H9 (cell line): ENCODE data around the gene GRM5. TPM values are rescaled to one million over a fixed set of nuclear protein-coding genes. Genes with fewer than 3 reads are reported as not detected.

Experiments used
- DNase-seq: peaks from one replicate; pipeline ENCODE4 v3.0.0-alpha.2; 2017
- H2AFZ ChIP-seq: one replicate; pipeline ENCODE4 v1.6.1; 2013; ENCODE audit warnings: mild to moderate bottlenecking, low read length, control low read depth, moderate library complexity
- H2AK5ac ChIP-seq: 2 replicates; pipeline ENCODE4 v1.6.1; 2013; ENCODE audit warnings: low read length, control low read depth, mixed read lengths; ENCODE audit not compliant: insufficient read length
- H2BK120ac ChIP-seq: one replicate; pipeline ENCODE4 v1.6.1; 2013; ENCODE audit warnings: low read depth, mild to moderate bottlenecking, low read length, control low read depth, inconsistent platforms; ENCODE audit not compliant: poor library complexity, severe bottlenecking
- H2BK12ac ChIP-seq: 2 replicates; pipeline ENCODE4 v1.6.1; 2013; ENCODE audit warnings: low read length, control low read depth, mixed read lengths, low read depth; ENCODE audit not compliant: insufficient read length
- H2BK15ac ChIP-seq: 2 replicates; pipeline ENCODE4 v1.6.1; 2013; ENCODE audit warnings: low read depth, low read length, control low read depth
- H2BK20ac ChIP-seq: one replicate; pipeline ENCODE4 v1.6.1; 2013; ENCODE audit warnings: low read depth, mild to moderate bottlenecking, low read length, control low read depth, inconsistent platforms; ENCODE audit not compliant: poor library complexity, severe bottlenecking
- H2BK5ac ChIP-seq: 2 replicates; pipeline ENCODE4 v1.6.1; 2013; ENCODE audit warnings: low read length, control low read depth, mixed read lengths; ENCODE audit not compliant: insufficient read length
- H3K14ac ChIP-seq: 2 replicates; pipeline ENCODE4 v1.6.1; 2013; ENCODE audit warnings: low read length, control low read depth; ENCODE audit not compliant: insufficient read depth
- H3K18ac ChIP-seq: 2 replicates; pipeline ENCODE4 v1.6.1; 2013; ENCODE audit warnings: low read depth, mild to moderate bottlenecking, mixed read lengths, low read length, control low read depth; ENCODE audit not compliant: insufficient read length
- H3K23ac ChIP-seq: 2 replicates; pipeline ENCODE4 v1.6.1; 2013; ENCODE audit warnings: low read length, control low read depth, mixed read lengths, low read depth; ENCODE audit not compliant: insufficient read length
- H3K23me2 ChIP-seq: 2 replicates; pipeline ENCODE4 v1.6.1; 2013; ENCODE audit warnings: low read depth, mild to moderate bottlenecking, mixed read lengths, low read length, control low read depth; ENCODE audit not compliant: insufficient read length, poor library complexity, severe bottlenecking
- H3K27ac ChIP-seq: 2 replicates; pipeline ENCODE4 v1.5.1; 2013; ENCODE audit warnings: low read length, control low read depth, mixed read lengths, low read depth; ENCODE audit not compliant: insufficient read length
- H3K27me3 ChIP-seq: 2 replicates; pipeline ENCODE4 v1.6.1; 2013; ENCODE audit warnings: low read length, control low read depth, inconsistent platforms; ENCODE audit not compliant: insufficient read depth
- H3K4ac ChIP-seq: 2 replicates; pipeline ENCODE4 v1.6.1; 2013; ENCODE audit warnings: low read depth, mild to moderate bottlenecking, control low read depth, inconsistent platforms, low read length, moderate library complexity
- H3K4me1 ChIP-seq: 2 replicates; pipeline ENCODE4 v1.6.1; 2013; ENCODE audit warnings: low read length, control low read depth, inconsistent platforms; ENCODE audit not compliant: insufficient read depth
- H3K4me2 ChIP-seq: 2 replicates; pipeline ENCODE4 v1.6.1; 2013; ENCODE audit warnings: low read length, control low read depth, mixed read lengths; ENCODE audit not compliant: insufficient read length, insufficient read depth
- H3K56ac ChIP-seq: 2 replicates; pipeline ENCODE4 v1.6.1; 2013; ENCODE audit warnings: low read depth, mild to moderate bottlenecking, mixed read lengths, low read length, control low read depth; ENCODE audit not compliant: insufficient read length
- H3K79me1 ChIP-seq: 2 replicates; pipeline ENCODE4 v1.6.1; 2013; ENCODE audit warnings: low read depth, mild to moderate bottlenecking, moderate library complexity, low read length, control low read depth, inconsistent platforms; ENCODE audit not compliant: insufficient read depth, poor library complexity, severe bottlenecking
- H3K79me2 ChIP-seq: 2 replicates; pipeline ENCODE4 v1.6.1; 2013; ENCODE audit warnings: low read length, control low read depth, inconsistent platforms; ENCODE audit not compliant: insufficient read depth
- H3K9ac ChIP-seq: 2 replicates; pipeline ENCODE4 v1.6.1; 2013; ENCODE audit warnings: low read length, control low read depth, mixed read lengths; ENCODE audit not compliant: insufficient read length; ENCODE audit errors: extremely low read depth
- H3K9me3 ChIP-seq: one replicate; pipeline ENCODE4 v1.6.1; 2013; ENCODE audit warnings: low read depth, low read length, inconsistent platforms; ENCODE audit not compliant: control insufficient read depth
- H3T11ph ChIP-seq: one replicate; pipeline ENCODE4 v1.6.1; 2013; ENCODE audit warnings: mild to moderate bottlenecking, low read length, control low read depth, inconsistent platforms
- H4K20me1 ChIP-seq: one replicate; pipeline ENCODE4 v1.6.1; 2013; ENCODE audit not compliant: control insufficient read depth, insufficient read length, insufficient read depth
- H4K5ac ChIP-seq: 2 replicates; pipeline ENCODE4 v1.6.1; 2013; ENCODE audit warnings: low read depth, mild to moderate bottlenecking, mixed read lengths, low read length, control low read depth; ENCODE audit not compliant: insufficient read length
- H4K8ac ChIP-seq: replicated peaks from 2 replicates; pipeline ENCODE4 v1.6.1; 2013; ENCODE audit warnings: low read length, control low read depth, mixed read lengths, low read depth; ENCODE audit not compliant: insufficient read length
- H4K91ac ChIP-seq: 2 replicates; pipeline ENCODE4 v1.6.1; 2013; ENCODE audit warnings: low read depth, mild to moderate bottlenecking, moderate library complexity, mixed read lengths, low read length, control low read depth; ENCODE audit not compliant: insufficient read length
- H3K27ac Mint-ChIP-seq, 3 experiments: 2 replicates in 2 of 3; 3 replicates in 1 of 3; pipeline ENCODE4 v1.8.0; 2020 to 2021; ENCODE audit warnings: mixed read lengths in 3 of 3, mild to moderate bottlenecking in 1 of 3, moderate library complexity in 1 of 3
- H3K27me3 Mint-ChIP-seq: 2 replicates; pipeline ENCODE4 v1.8.0; 2021; ENCODE audit warnings: low read depth, mild to moderate bottlenecking, moderate library complexity, mixed read lengths
- H3K36me3 Mint-ChIP-seq, 3 experiments: 2 replicates in 2 of 3; 3 replicates in 1 of 3; pipeline ENCODE4 v1.8.0; 2020 to 2021; ENCODE audit warnings: low read depth in 3 of 3, mixed read lengths in 3 of 3; ENCODE audit not compliant: insufficient read depth in 1 of 3
- H3K4me1 Mint-ChIP-seq, 2 experiments: 2 replicates each; pipeline ENCODE4 v1.8.0; 2020; ENCODE audit warnings: mixed read lengths in 2 of 2
- H3K4me3 Mint-ChIP-seq, 2 experiments: 2 replicates in 1 of 2; 3 replicates in 1 of 2; pipeline ENCODE4 v1.8.0; 2020 to 2021; ENCODE audit warnings: mild to moderate bottlenecking in 2 of 2, mixed read lengths in 2 of 2, moderate library complexity in 1 of 2
- H3K9me3 Mint-ChIP-seq, 2 experiments: 2 replicates in 1 of 2; 3 replicates in 1 of 2; pipeline ENCODE4 v1.8.0; 2020; ENCODE audit warnings: mild to moderate bottlenecking in 2 of 2, mixed read lengths in 2 of 2, moderate library complexity in 1 of 2
- WGBS: extraction: QIAGEN DNeasy Blood & Tissue Kit; methylation state at CpG from one replicate; pipeline ENCODE4 v1.1.7; 2013; ENCODE audit warnings: missing lambda C conversion rate, low lambda C conversion rate, mixed read lengths; ENCODE audit not compliant: insufficient read length; ENCODE audit errors: extremely low coverage; 5-methylcytosine and 5-hydroxymethylcytosine counted together
- total RNA-seq: library from RNA; stranded (reverse); gene quantifications from 2 replicates; pipeline ENCODE4 v1.2.1, GENCODE V29; 2021
- TF ChIP-seq, protein P1 (sequence below): fragments of 200-600 bp; sonication (generic); conservative IDR thresholded peaks from 3 replicates; pipeline ENCODE4 v1.8.0; 2021; ENCODE audit warnings: antibody characterized with exemption, mild to moderate bottlenecking

Gene GRM5
- total RNA-seq, 1 experiment from 2014 or later: not detected

- Mint-ChIP-seq H3K9me3 (no peaks in the 10 kb centered on the region), H3K27ac (no peak overlapping the region; a peak in 1 of 7 replicates), H3K27me3 (peaks cover 8% of the 10 kb centered on the region), H3K4me3 (no peak overlapping the region), H3K4me1 (no peaks in the 10 kb centered on the region), H3K36me3 (no peaks in the 10 kb centered on the region)
- H2AK5ac ChIP-seq: no peak overlapping the region
- WGBS: no CpG with 5 or more reads among the region's 4 CpGs
- DNase-seq: no peak
- TF ChIP-seq, protein P1, sequence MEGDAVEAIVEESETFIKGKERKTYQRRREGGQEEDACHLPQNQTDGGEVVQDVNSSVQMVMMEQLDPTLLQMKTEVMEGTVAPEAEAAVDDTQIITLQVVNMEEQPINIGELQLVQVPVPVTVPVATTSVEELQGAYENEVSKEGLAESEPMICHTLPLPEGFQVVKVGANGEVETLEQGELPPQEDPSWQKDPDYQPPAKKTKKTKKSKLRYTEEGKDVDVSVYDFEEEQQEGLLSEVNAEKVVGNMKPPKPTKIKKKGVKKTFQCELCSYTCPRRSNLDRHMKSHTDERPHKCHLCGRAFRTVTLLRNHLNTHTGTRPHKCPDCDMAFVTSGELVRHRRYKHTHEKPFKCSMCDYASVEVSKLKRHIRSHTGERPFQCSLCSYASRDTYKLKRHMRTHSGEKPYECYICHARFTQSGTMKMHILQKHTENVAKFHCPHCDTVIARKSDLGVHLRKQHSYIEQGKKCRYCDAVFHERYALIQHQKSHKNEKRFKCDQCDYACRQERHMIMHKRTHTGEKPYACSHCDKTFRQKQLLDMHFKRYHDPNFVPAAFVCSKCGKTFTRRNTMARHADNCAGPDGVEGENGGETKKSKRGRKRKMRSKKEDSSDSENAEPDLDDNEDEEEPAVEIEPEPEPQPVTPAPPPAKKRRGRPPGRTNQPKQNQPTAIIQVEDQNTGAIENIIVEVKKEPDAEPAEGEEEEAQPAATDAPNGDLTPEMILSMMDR: no peak
- H3K9me3 ChIP-seq: no peaks in the 10 kb centered on the region
- H3K18ac ChIP-seq: no peak overlapping the region
- no peak overlapping the region for H2BK120ac ChIP-seq
- no peaks in the 10 kb centered on the region for H3K27me3 ChIP-seq
- H4K5ac ChIP-seq: no peak overlapping the region
- H3K4me2 ChIP-seq: no peak overlapping the region
- H2BK20ac ChIP-seq: no peak overlapping the region
- H2BK15ac ChIP-seq: no peak overlapping the region
- H3T11ph ChIP-seq: no peak overlapping the region
- H3K9ac ChIP-seq: no peak overlapping the region
- no peaks in the 10 kb centered on the region for H3K79me1 ChIP-seq
- H3K27ac ChIP-seq: no peak overlapping the region
- no peak overlapping the region for H3K4ac ChIP-seq
- H3K79me2 ChIP-seq: no peaks in the 10 kb centered on the region
- H3K23me2 ChIP-seq: no peaks in the 10 kb centered on the region
- H4K20me1 ChIP-seq: no peaks in the 10 kb centered on the region
- H3K4me1 ChIP-seq: no peaks in the 10 kb centered on the region
- no peak overlapping the region for H4K91ac ChIP-seq
- H3K56ac ChIP-seq: no peak overlapping the region
- H2AFZ ChIP-seq: no peak overlapping the region
- H2BK12ac ChIP-seq: no peak overlapping the region
- no peak overlapping the region for H3K14ac ChIP-seq
- no peak overlapping the region for H2BK5ac ChIP-seq
- H4K8ac ChIP-seq: no peak overlapping the region
- H3K23ac ChIP-seq: no peak overlapping the region
Observed at GRCh38 chr11:88515002-88515401, 550.8 kb downstream of the GRM5 start.
